ENCODE results near the gene CHL1.
"Not testable (repeated sequence)": the region's sequence is repeated elsewhere in the genome, so short reads cannot be mapped to it uniquely, and the experiment has no call there.

CHL1 gene

GRCh38 chr3:364287-364686, 167.7 kb downstream of the CHL1 start:
- no peak for DNase-seq
- no peak overlapping the region for H3K27ac ChIP-seq (ENCODE audit: low read length)

GRCh38 chr3:365268-365667, 168.7 kb downstream of the CHL1 start:
- Histone ChIP-seq H3K79me2 (ENCODE audit: insufficient read depth, low read length) (no peaks in the 10 kb centered on the region), H4K20me1 (ENCODE audit: insufficient read depth, low read length) (no peaks in the 10 kb centered on the region), H3K9ac (ENCODE audit: low read depth, low read length) (no peak overlapping the region), H3K27me3 (ENCODE audit: insufficient read depth, low read length, poor library complexity) (no peaks in the 10 kb centered on the region), H3K4me1 (ENCODE audit: insufficient read depth, low read length) (no peaks in the 10 kb centered on the region), H3K4me3 (ENCODE audit: low read depth in 1 of 2, low read length in 2 of 2) (no peak overlapping the region), H2AFZ (ENCODE audit: low read depth, low read length) (no peak overlapping the region), H3K9me3 (ENCODE audit: insufficient read depth, low read length, severe bottlenecking) (no peaks in the 10 kb centered on the region), H3K36me3 (ENCODE audit: insufficient read depth, low read length) (no peaks in the 10 kb centered on the region), H3K4me2 (ENCODE audit: insufficient read depth, low read length) (no peak overlapping the region), H3K27ac (ENCODE audit: low read length) (no peak overlapping the region)
- ATAC-seq (ENCODE audit: insufficient read depth, low read depth) (no peak), DNase-seq (no peak)
- TF ChIP-seq CTCF (IDR thresholded peaks at IDR 0.05; ENCODE audit: borderline replicate concordance, extremely low read depth, low read length, poor library complexity, severe bottlenecking) (no peak), EZH2 (IDR thresholded peaks at IDR 0.05; ENCODE audit: borderline replicate concordance, low read depth, low read length, severe bottlenecking) (no peak)

More at GRCh38 chr3:364287-364686, 167.7 kb downstream of the CHL1 start:
- no peaks in the 10 kb centered on the region for H3K4me1 ChIP-seq (ENCODE audit: insufficient read depth, low read length)
- no peaks in the 10 kb centered on the region for H3K9me3 ChIP-seq (ENCODE audit: insufficient read depth, low read length, severe bottlenecking)
- TF ChIP-seq CTCF (IDR thresholded peaks at IDR 0.05; ENCODE audit: borderline replicate concordance, extremely low read depth, low read length, poor library complexity, severe bottlenecking), result no peak
- no peak for TF ChIP-seq EZH2 (IDR thresholded peaks at IDR 0.05; ENCODE audit: borderline replicate concordance, low read depth, low read length, severe bottlenecking)
- ATAC-seq (ENCODE audit: insufficient read depth, low read depth), result no peak
- no peak overlapping the region for H3K4me2 ChIP-seq (ENCODE audit: insufficient read depth, low read length)
- H3K4me3 ChIP-seq (ENCODE audit: low read depth in 1 of 2, low read length in 2 of 2), result no peak overlapping the region
- no peak overlapping the region for H3K9ac ChIP-seq (ENCODE audit: low read depth, low read length)
- H3K79me2 ChIP-seq (ENCODE audit: insufficient read depth, low read length), result no peaks in the 10 kb centered on the region
- no peak overlapping the region for H2AFZ ChIP-seq (ENCODE audit: low read depth, low read length)
- H4K20me1 ChIP-seq (ENCODE audit: insufficient read depth, low read length), result no peaks in the 10 kb centered on the region
- no peaks in the 10 kb centered on the region for H3K27me3 ChIP-seq (ENCODE audit: insufficient read depth, low read length, poor library complexity)
- no peaks in the 10 kb centered on the region for H3K36me3 ChIP-seq (ENCODE audit: insufficient read depth, low read length)

- H3K4me3 ChIP-seq (ENCODE audit: low read depth in 1 of 2, low read length in 2 of 2); H3K27ac ChIP-seq (ENCODE audit: low read length); H3K27me3 ChIP-seq (ENCODE audit: insufficient read depth, low read length, poor library complexity); H3K9me3 ChIP-seq (ENCODE audit: insufficient read depth, low read length, severe bottlenecking); H3K9ac ChIP-seq (ENCODE audit: low read depth, low read length); H4K20me1 ChIP-seq (ENCODE audit: insufficient read depth, low read length); H3K36me3 ChIP-seq (ENCODE audit: insufficient read depth, low read length); H3K4me1 ChIP-seq (ENCODE audit: insufficient read depth, low read length); DNase-seq; H3K4me2 ChIP-seq (ENCODE audit: insufficient read depth, low read length); H3K79me2 ChIP-seq (ENCODE audit: insufficient read depth, low read length); H2AFZ ChIP-seq (ENCODE audit: low read depth, low read length); ATAC-seq (ENCODE audit: insufficient read depth, low read depth): not testable (repeated sequence)
These were observed 169.7 kb downstream of the CHL1 start for GRCh38 chr3:366253-366652.

- no peak for TF ChIP-seq CTCF (IDR thresholded peaks at IDR 0.05; ENCODE audit: borderline replicate concordance, extremely low read depth, low read length, poor library complexity, severe bottlenecking)
- no peak for TF ChIP-seq EZH2 (IDR thresholded peaks at IDR 0.05; ENCODE audit: borderline replicate concordance, low read depth, low read length, severe bottlenecking)
- no peaks in the 10 kb centered on the region for H3K79me2 ChIP-seq (ENCODE audit: insufficient read depth, low read length)
- no peak for DNase-seq
These were observed 176.7 kb downstream of the CHL1 start for GRCh38 chr3:373193-373779.

More at GRCh38 chr3:373193-373779, 176.7 kb downstream of the CHL1 start:
- no peaks in the 10 kb centered on the region for H3K36me3 ChIP-seq (ENCODE audit: insufficient read depth, low read length)
- ATAC-seq (ENCODE audit: insufficient read depth, low read depth), result no peak
- H3K9me3 ChIP-seq (ENCODE audit: insufficient read depth, low read length, severe bottlenecking), result no peaks in the 10 kb centered on the region
- no peak overlapping the region for H3K4me3 ChIP-seq (ENCODE audit: low read depth in 1 of 2, low read length in 2 of 2)
- H2AFZ ChIP-seq (ENCODE audit: low read depth, low read length), result no peak overlapping the region
- H3K27ac ChIP-seq (ENCODE audit: low read length), result no peak overlapping the region
- no peak overlapping the region for H3K9ac ChIP-seq (ENCODE audit: low read depth, low read length)
- no peaks in the 10 kb centered on the region for H4K20me1 ChIP-seq (ENCODE audit: insufficient read depth, low read length)
- H3K4me1 ChIP-seq (ENCODE audit: insufficient read depth, low read length), result no peaks in the 10 kb centered on the region
- no peak overlapping the region for H3K4me2 ChIP-seq (ENCODE audit: insufficient read depth, low read length)
- no peaks in the 10 kb centered on the region for H3K27me3 ChIP-seq (ENCODE audit: insufficient read depth, low read length, poor library complexity)

Data from DND-41 (cell line).